Inferior parietal cortex (tissue), 1 donor: ENCODE results near the gene MCM6.

Source experiments
- DNase-seq: peaks from one replicate; pipeline ENCODE4 v3.0.0-alpha.2; 2016; ENCODE audit errors: extremely low spot score

Gene MCM6

DNA sequence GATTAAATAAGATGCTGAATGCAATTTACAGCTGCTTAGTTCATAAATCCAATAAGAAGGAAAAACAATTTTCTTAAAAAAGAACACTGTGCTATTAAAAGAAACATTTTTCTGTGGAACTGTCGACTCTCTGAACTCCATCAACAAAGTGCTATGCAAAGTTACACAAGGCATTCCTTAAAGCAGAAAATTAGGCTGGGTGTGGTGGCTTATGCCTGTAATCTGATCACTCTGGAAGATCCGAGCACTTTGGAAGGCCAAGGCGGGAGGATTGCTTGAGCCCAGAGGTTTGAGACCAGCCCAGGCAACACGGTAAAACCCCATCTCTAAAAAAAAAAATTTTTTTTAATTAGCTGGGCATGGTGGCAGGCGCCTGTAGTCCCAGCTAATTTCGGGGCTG is 13.0 kb downstream of the MCM6 start:
- DNase-seq = no peak

DNA sequence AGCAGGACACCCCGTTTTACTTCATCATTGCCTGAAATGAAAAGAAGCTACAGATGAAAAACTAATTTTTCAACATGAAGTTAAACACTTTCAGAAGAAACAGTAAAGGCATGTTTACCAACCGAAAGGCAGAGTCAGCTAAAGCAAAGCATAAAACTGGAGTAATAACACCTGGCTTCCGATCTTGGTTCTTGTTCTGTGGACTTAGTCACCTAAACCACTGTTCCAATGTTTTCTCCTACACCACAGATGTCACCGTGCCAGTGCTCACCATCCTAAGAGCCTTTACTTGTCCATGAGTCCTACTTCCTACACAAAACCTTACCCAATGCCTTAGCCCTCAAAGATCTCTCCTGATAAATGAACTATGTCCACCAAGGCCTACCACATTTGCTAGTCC is 13.5 kb downstream of the MCM6 start:
- no peak for DNase-seq

DNA sequence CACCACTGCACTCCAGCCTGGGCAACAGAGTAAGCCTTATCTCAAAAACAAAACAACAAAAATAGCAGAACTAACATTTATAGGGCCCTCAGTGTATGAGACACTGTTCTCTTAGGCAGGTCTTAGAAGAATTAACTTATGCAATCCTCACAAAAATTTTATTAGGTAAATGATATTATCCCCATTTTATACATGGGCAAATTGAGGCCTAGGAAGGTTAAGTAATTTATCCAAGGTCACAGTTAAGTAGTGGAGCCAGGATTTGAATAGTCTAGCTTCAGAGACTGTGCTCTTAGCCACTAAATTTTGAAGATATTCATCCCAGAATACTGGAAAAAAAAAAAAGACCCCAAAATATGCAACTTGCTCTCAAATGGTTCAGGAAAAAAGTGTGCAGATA is 22.8 kb downstream of the MCM6 start:
- DNase-seq = no peak

DNA sequence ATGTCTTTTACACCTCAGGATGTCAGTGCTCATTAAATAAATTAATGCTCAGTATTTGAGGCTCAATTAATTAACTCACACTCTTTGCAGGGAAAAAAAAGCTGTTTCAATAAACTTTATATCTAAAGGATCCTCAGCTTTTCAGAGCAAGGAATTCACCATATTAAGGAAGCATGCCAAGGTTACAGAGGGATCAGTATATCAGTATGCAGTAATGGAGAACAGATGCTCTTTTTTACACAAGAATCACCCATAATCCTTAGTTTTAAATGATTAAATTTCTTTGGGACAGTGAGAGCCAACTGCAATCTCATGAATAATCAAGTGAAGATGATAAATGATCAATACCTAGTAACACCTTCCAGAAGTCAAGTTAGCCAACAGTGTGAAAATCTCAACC is 24.4 kb downstream of the MCM6 start:
- DNase-seq = no peak

DNA sequence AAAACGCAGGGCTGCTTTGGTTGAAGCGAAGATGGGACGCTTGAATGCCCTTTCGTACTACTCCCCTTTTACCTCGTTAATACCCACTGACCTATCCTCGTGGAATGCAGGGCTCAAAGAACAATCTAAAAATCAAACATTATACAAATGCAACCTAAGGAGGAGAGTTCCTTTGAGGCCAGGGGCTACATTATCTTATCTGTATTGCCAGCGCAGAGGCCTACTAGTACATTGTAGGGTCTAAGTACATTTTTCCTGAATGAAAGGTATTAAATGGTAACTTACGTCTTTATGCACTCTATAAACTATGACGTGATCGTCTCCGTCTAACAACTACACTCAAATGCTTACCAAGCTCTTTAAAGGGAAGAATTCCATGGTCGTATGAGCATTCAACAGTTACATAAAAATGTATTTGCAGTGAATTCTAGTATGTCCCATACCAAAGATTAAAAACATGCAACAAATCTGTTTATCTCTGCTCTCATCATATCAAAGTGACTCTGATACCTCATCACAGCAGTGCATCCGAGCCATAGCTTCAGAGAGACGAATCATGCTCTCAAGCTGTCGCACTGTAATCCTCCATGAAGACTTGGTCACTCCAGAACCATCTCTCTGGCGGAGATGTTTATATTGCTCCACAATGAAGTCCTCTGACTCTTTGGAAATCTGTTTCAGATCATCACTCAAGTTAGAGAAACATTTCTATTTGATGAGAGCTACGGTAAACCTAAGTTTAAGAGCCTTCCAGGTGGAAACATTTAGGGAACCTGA is 25.2 kb downstream of the MCM6 start:
- no peak for DNase-seq

DNA sequence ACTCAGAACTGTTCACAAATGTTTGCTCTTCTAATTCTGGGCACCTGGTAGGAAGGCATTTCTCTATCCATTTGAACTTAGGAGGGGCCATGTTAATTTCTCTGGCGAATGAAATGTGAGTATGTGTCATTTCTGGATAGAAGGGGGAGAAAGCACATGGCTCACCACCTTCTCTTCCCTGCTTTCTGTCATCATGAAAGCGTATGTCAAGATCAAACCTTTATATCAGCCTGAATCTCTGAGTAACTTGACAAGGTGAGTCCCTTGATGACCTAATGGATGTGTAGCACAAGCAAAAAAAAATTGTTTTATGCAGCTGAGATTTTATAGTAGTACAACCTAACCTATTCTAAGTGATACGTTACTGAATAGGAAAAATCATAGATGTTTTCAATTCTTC is 27.2 kb downstream of the MCM6 start:
- DNase-seq = no peak

DNA sequence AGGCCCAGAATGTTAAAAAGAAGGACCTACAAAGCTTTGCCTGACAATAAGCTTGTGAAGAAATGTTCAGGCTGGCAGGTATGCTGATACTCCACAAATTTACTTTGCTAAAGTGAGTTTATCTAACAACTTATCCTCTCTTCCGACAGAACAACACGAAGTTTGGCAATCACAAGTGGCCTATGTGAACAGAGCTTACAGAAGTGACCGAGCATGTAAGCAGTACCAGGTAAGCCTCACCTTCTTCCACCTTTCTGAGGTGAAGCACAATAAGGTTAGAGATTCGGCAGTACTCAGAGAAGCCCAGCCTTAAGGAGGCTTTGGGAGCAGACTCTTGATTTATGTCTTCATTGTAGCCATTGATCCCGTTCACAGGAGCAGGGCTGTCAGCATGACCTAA is 30.2 kb downstream of the MCM6 start:
- DNase-seq = no peak

DNA sequence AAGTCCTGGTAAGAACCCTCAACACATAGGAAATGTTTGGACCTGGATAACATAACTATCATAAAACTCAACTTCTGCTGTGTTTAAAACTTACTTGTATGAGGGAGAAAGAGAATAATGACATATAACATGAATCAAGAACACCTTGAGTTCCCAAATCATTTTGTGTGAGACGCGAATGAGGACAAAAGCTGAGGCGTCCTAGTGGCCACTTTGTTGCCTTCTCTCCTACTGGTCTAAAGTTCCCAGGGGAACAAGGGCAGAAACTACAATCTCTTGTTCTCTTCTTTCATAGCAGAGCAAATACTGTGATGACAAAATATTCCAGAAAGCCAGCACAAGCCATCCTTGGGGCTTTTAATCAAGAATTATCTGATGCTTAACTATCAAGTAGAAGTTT is 31.0 kb downstream of the MCM6 start:
- no peak for DNase-seq

DNA sequence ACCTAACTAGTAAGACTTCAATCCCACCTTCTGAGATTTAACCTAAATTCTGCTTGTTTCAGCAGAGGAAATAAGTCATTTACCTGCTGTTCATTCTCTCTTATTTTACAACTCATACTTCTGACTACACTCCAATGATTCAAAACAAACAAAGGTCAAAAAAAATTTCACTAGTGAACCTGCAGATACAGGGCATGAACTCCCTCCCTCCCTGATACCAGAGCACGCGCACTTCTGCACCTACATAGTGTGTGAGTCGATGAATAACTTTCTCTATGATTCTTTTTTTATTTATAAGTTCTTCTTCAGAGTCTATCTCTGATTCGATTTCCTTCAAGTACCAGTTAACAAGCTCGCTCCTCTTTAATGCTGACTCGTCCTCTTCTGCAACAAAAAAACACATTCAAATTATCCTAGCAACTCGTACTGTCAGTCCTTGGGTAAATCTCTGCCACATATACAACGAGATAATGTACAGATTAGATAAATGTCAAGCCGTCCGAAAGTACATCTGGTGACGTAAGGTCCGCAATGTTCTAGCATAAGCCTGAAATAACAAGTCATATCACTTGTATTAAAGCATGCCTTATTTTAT is 31.8 kb downstream of the MCM6 start:
- DNase-seq = no peak

DNA sequence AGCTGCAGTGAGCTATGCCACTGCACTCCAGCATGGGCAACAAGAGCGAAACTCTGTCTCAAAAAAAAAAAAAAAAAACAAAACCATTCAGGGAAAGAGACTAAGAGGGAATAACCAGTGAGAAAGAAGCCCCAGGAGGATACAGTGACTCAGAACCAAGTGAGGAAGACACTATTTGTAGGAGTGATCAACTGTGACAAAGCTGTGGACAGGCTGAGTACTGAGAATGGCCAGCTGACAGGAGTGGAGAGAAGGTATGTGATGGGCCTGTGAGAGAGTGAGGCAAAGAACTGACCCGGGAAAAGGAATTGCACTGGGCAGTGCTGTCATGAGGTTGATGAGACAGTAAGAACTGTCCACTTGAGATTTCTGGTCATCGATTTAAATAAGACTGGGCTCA is 32.6 kb downstream of the MCM6 start:
- DNase-seq = no peak

DNA sequence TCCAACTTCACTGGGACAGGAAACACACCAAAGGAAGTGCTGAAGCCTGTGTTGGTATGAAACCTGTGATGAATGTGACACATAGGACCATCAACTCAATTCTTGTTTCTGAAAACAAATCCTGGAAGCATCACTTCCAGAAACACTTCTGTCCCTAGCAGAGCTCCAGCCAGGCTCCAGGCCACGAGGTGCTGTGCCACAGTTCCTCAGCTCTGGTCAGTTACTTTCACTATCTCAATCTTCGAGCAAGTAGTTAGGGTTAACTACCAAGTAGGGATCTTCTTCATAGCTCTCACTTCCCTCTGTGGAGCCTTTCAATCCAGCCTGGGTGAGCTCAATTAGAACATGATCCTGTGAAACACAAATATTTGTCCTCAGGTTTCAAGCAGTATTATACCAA is 35.6 kb downstream of the MCM6 start:
- no peak for DNase-seq

DNA sequence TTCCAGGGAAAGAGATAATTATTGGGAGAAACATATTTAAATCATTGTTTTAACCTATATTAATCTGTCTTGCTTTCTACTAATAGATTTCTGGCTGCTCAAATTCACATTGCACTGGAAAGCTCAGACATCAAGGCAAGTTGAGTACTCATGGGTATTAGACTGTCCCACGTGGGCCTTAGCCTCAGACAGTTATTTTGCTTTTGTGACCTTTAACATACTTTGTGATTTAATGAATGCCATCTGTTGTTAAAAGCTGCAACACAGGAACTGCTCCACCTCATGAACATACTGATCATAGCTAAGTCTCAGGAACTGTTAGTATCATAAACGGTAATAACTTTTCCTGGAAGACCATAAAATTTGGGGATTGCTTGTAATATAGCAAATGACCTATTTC is 36.5 kb downstream of the MCM6 start:
- no peak for DNase-seq

DNA sequence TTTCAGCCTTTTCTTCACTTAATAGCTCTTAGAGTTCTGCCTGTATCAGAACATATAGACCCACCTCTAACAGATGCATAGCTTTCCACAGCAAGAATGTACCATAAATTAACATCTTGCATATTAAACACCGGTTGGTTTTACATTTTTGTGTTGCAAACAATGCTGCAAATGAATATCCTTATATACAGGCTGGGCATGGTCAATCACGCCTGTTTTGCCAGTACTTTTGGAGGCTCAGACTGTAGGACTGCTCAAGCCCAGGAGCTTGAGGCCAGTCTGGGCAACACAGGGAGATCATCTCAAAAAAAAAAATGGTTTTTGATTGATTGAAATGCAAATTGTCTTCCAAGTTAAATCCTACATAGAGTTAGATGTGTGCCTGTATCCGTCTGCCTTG is 37.7 kb downstream of the MCM6 start:
- DNase-seq = no peak

DNA sequence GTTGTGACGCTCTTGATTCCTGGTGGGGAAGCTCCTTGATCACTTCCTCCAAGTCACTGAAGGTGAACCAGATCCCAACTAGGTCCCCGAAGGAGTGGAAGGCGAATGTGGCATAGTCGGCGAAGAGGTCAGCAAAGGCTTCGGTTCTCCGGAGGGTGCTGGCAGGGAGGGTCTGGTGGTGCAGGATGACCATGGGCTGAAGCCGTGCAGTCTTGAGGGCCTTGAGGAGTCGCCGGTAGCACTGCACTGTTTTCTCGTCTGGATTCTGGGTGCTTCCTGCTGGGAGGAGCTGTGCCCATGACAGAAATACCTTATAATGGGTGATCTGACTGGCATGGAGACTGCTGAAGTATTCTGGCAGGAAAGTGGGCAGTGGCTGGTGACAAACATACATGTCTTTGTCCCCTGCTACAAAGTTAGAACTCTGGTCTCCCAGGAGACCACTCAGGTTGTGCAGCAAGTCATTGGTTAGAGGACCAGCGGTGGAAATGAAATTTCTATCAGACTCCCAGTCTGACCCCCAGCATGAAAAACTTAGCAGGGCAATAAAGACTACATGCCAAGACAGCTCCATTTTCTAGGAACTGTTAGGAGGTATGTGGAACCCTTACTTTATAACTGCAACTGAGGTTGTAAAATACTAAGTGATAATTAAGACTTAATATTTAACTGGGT is 39.5 kb downstream of the MCM6 start, which contains the start of gene LCT:
TSS of gene LCT (minus strand) at position 589 of the 675 bp plus-strand sequence. CDS start at position 574, 15 bp downstream.
- DNase-seq = no peak

DNA sequence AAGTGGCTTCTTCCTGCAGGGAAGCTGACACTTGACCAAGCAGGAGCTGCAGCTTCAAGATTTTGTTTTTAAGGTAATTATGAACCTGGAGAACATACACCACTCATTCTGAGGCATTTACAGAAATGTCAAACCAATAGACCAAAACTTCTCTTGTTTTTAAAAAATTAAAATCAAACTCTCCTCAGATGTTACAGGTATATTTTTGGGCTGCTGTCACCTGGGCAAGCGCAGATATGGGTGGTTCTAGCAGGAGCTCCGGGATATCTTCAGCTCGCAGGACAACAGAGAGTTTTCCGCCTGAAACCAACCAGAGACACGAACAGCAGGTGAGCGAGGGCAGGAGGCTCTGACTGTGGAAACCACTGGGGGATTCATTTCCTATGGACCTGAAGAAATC is 43.4 kb downstream of the MCM6 start:
- DNase-seq = no peak

DNA sequence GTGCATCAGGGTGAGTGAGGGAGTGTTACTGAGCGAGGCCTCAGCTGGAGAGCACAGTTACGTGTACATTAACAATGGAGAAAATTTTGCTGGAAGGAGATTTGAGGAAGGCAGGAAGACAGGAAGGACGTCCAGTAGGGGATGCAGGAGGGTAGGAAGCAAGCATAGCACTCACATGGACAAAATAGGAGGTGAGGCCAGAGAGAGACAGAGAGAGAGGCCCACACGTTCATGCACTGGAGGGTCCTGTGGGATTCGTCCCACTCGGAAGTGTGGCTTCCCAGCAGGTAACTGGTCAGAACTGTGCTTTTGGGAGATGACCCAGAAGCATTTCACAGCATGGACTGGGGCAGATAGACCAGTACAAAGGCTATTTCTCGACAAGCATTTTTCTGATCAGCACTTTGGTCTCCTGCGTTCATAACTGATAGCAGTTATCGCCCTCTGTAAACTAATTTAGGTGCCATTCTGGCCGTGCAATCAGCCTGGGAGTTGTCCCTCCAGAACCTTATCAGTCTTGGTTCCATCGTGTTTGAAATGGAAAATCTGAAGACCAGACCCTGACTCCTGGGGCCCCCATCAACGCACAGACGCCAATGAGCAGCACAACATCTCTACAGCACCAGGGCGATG is 44.9 kb downstream of the MCM6 start:
- DNase-seq = no peak

DNA sequence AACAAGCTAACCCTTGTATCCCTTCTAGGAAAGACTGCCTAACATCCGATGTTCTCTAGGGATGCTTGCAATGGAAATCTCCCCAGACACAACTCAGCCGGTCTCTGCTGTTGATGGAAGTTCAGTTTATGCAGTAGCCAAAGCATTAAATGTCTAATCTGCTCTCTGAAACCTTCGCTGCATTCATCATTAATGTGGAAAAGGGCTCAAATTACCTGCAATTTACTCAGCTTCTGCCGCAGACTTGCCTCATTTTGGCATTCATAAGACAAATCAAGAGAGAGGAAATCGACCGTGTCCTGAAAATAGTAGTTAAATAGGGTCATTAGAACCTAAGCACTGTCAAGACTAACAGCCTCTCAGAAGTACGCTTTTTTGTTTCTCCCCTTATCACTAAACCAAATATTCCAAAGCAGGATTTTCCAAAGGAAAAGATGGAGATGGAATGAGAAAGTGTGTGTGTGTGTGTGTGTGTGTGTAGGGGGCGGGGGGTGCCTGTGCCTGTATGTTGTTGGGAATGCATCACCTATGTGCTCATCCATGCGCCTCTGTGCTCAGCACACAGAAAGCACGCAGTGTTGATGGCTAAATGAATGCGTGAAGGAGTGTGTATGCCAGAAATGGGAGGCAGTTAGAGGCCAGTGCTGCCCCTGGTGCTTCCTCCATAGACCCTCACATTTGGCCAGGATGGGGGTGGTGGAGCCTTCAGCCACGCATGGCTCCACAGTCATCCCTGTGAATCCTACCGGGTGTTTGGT is 46.7 kb downstream of the MCM6 start:
- DNase-seq = no peak

DNA sequence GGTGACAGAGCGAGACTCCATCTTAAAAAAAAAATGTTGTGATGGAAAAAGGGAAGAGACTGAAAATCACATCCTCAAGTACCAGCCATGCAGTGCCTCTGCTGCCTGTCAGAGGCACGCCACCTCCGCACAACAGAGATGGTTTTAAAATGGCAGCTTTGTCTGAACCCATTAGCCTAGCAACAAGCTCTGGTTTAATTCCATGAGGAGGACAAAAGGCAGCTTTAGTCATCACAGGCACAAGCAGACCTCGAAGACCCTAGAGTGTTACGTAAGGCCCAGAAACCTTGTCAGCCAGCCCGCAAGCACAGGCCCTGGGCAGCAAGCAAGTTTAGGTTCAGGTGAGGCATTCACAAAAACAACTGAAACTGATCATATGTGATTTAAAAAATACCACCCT is 49.7 kb downstream of the MCM6 start:
- DNase-seq = no peak

DNA sequence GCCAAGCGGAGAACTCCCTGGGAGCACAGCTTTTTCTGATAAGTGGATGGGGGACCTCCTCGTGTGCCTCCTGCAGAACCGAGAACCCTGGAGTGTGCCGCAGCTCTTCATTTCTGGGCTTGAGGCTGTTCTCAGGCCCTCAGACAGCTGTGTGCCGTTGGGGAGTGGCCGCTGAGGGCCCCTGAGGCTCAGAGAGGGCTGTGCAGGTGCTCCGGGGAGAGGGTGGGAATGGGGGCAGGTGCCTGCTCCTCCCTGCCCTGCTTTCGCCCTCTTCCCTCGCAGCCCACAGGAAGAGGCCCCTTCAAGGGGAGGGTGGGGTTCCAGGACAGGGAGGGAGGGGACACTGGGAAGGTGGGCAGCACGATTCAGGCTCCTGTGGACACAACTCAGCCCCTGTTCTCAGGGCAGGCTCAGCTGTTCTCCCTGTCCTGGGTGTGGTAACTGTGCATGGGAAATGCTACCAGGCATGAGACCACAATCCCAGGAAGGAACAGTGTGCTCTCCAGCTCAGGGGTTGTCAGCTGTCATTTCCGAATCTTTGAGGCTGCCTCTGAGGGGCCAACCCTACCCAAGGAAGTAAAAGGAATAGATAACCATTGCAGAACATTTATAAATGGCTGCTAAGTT is 50.6 kb downstream of the MCM6 start:
- DNase-seq = no peak

DNA sequence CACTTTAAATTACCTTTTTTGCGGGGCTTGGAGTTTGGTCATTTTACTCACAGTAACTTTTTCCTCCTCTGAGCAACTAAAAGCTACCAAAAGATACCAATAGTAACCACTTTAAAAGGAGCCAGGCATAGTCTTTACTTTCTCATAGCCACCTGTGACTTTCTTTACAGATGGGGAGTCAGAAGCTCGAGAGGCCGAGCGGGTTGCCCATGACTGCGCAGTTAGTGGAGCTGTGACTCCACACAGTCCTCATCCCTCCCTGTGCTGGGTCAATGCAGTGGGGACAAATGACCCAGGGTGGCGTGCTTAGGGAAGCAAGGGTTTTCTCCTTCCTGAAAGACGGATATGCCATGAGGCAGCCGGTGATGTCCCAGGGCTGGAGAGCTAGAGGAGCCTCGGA is 51.1 kb downstream of the MCM6 start:
- DNase-seq = no peak

DNA sequence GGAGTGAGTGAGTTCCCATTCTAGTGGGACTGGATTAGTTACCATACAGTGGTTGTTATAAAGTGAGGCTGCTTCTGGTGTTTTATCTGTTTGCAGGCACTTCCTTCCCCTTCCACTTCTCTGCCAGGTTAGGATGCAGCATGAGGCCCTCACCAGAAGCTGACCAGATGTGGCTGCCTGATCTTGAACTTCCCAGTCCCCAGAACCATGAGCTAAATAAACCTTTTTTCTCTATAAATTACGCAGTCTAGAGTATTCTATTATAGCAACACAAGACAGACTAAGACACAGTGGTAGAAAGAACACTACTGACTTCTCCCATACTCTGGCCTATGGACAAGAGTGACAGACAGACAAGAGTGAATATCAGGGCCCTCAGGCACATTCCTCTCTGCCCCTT is 53.4 kb downstream of the MCM6 start:
- no peak for DNase-seq
